ENCODE results near the gene TMEM151B. TPM values are rescaled to one million over a fixed set of nuclear protein-coding genes. Genes with fewer than 3 reads are reported as not detected.
A peak's percentile ranks its signal among the peaks of the same experiment; 100 is the strongest.

Gene TMEM151B
- total and polyA plus RNA-seq, 9 of the 15 experiments (the other 6 are each of a cell fraction or from before 2014, with no cell fraction given): not detected

DNA sequence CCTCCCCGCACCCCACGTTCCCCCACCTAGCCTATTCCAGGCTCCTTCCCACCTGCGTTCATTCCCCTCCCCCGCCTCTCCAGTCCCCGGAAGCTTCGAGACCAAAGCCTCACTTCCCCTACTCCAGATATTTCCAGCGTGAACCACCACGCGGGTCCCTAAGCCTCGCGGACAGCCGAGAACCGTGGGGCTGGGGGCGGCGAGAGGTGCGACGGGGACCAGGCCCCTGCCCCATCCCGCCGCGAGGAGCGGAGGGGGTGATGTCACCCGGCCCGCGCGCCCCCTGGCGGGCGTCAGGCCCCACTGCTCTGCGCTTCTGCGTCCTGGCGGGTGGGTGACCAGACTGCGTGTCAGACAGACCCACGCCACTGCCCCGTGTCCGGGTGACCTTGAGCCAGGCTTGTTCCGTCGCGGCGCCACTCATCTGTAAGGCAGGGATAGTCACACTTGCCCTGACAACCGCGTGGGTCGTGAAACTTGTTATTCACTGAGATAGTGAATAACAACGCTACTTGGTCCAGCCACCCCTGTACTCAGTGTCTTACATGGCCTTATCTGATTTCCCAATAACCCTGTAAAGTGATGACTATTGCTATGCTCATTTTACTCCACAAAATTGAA, 32.3 kb upstream of the TMEM151B start (continued):
- TF ChIP-seq, protein P1, sequence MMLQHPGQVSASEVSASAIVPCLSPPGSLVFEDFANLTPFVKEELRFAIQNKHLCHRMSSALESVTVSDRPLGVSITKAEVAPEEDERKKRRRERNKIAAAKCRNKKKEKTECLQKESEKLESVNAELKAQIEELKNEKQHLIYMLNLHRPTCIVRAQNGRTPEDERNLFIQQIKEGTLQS (IDR thresholded peaks at IDR 0.05): peak; percentile 99
- TF ChIP-seq, protein P1 (CRISPR knock-in tag; conservative IDR thresholded peaks at IDR 0.05): peak; percentile 100
- no peak for TF ChIP-seq ZNF77 (CRISPR knock-in tag; IDR thresholded peaks at IDR 0.05)
- TF ChIP-seq YY1 (IDR thresholded peaks at IDR 0.05; ENCODE audit: borderline replicate concordance in 1 of 3, control insufficient read depth in 1 of 3, extremely low read depth in 1 of 3, insufficient read depth in 3 of 3, insufficient read length in 1 of 3, insufficient replicate concordance in 2 of 3, low read depth in 1 of 3, low read length in 2 of 3): peak in 1 of 3 experiments; percentile 59
- TF ChIP-seq ZNF57 (CRISPR knock-in tag; IDR thresholded peaks at IDR 0.05): no peak
- peak; percentile 91 for TF ChIP-seq POLR2G (IDR thresholded peaks at IDR 0.05; ENCODE audit: low read depth, low read length)
- no peak for TF ChIP-seq NCOA6 (IDR thresholded peaks at IDR 0.05)
- TF ChIP-seq ZFP30 (CRISPR knock-in tag; IDR thresholded peaks at IDR 0.05; ENCODE audit: borderline replicate concordance): no peak
- TF ChIP-seq, protein P2, sequence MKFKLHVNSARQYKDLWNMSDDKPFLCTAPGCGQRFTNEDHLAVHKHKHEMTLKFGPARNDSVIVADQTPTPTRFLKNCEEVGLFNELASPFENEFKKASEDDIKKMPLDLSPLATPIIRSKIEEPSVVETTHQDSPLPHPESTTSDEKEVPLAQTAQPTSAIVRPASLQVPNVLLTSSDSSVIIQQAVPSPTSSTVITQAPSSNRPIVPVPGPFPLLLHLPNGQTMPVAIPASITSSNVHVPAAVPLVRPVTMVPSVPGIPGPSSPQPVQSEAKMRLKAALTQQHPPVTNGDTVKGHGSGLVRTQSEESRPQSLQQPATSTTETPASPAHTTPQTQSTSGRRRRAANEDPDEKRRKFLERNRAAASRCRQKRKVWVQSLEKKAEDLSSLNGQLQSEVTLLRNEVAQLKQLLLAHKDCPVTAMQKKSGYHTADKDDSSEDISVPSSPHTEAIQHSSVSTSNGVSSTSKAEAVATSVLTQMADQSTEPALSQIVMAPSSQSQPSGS (CRISPR knock-in tag; IDR thresholded peaks at IDR 0.05): peak; percentile 100
- no peak for TF ChIP-seq ZNF140 (CRISPR knock-in tag; IDR thresholded peaks at IDR 0.05)
- TF ChIP-seq ETV1 (tag; conservative IDR thresholded peaks at IDR 0.05; ENCODE audit: low read depth): peak; percentile 68
- TF ChIP-seq ETV6 (IDR thresholded peaks at IDR 0.05; ENCODE audit: borderline replicate concordance in 1 of 2, low read depth in 2 of 2, low read length in 1 of 2): no peak; a peak in 1 of 4 replicates
- TF ChIP-seq ETV6 (CRISPR knock-in tag; IDR thresholded peaks at IDR 0.05; ENCODE audit: borderline replicate concordance): peak; percentile 85
- peak; percentile 60; the same call in 1 of the 2 replicates for TF ChIP-seq PTBP1 (IDR thresholded peaks at IDR 0.05; ENCODE audit: low read depth, low read length)
- peak; percentile 81 for TF ChIP-seq GABPB1 (CRISPR knock-in tag; IDR thresholded peaks at IDR 0.05)
- no peak for TF ChIP-seq RBM17 (IDR thresholded peaks at IDR 0.05; ENCODE audit: borderline replicate concordance, low read depth, low read length)
- TF ChIP-seq MTA1 (IDR thresholded peaks at IDR 0.05; ENCODE audit: borderline replicate concordance): peak; percentile 83
- TF ChIP-seq TAF1 (IDR thresholded peaks at IDR 0.05; ENCODE audit: control insufficient read depth, extremely low read depth, insufficient read depth, low read length, severe bottlenecking): peak; percentile 28
- TF ChIP-seq ZNF408 (CRISPR knock-in tag; IDR thresholded peaks at IDR 0.05; ENCODE audit: low read depth): no peak
- peak; percentile 71 for TF ChIP-seq SMARCA5 (IDR thresholded peaks at IDR 0.05)
- no peak for TF ChIP-seq NR2C2 (CRISPR knock-in tag; IDR thresholded peaks at IDR 0.05)
- TF ChIP-seq NR2C2 (tag; IDR thresholded peaks at IDR 0.05): 0 out of 2 replicates have a peak, but pooled peaks have one; percentile 28
- peak; percentile 3; the same call in 1 of the 2 replicates for TF ChIP-seq BHLHE40 (IDR thresholded peaks at IDR 0.05; ENCODE audit: low read length)
- TF ChIP-seq, protein P3, sequence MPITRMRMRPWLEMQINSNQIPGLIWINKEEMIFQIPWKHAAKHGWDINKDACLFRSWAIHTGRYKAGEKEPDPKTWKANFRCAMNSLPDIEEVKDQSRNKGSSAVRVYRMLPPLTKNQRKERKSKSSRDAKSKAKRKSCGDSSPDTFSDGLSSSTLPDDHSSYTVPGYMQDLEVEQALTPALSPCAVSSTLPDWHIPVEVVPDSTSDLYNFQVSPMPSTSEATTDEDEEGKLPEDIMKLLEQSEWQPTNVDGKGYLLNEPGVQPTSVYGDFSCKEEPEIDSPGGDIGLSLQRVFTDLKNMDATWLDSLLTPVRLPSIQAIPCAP (CRISPR knock-in tag; IDR thresholded peaks at IDR 0.05; ENCODE audit: borderline replicate concordance): no peak
- TF ChIP-seq NCOA1 (IDR thresholded peaks at IDR 0.05; ENCODE audit: low read depth): no peak
- TF ChIP-seq ZNF436 (CRISPR knock-in tag; IDR thresholded peaks at IDR 0.05): no peak
- peak; percentile 46; the same call in 1 of the 2 replicates for TF ChIP-seq ZNF24 (IDR thresholded peaks at IDR 0.05)
- TF ChIP-seq BCOR (IDR thresholded peaks at IDR 0.05): peak; percentile 43; the same call in 1 of the 2 replicates

Measured in K562 (cell line).